HepG2 (cell line): Measurements from ENCODE around the gene PMFBP1. TPM values are rescaled to one million over a fixed set of nuclear protein-coding genes. Genes with fewer than 3 reads are reported as not detected.

Experiments used
- ATF6 ChIP-seq: sonication (generic); formaldehyde crosslinking; conservative IDR thresholded peaks from 2 replicates; pipeline ENCODE4 v1.4.0; 2020; ENCODE audit warnings: missing genetic modification reagents
- EP300 ChIP-seq, 3 experiments: sonication (generic) in 1 of 3; formaldehyde crosslinking in 1 of 3; IDR thresholded peaks; 2 replicates each; pipeline versions ENCODE4 v1.5.1 to v1.6.1; 2011 to 2020; ENCODE audit warnings: low read depth in 2 of 3, low read length in 2 of 3, borderline replicate concordance in 1 of 3, improper control_type of control experiment in 1 of 3, mild to moderate bottlenecking in 1 of 3, missing genetic modification reagents in 1 of 3, moderate library complexity in 1 of 3
- NCOA5 ChIP-seq: sonication (generic); formaldehyde crosslinking; IDR thresholded peaks from 2 replicates; pipeline ENCODE4 v1.4.0; 2020; ENCODE audit warnings: missing genetic modification reagents
- NR2F1 ChIP-seq, 2 experiments: fragments of 450-650 bp in 1 of 2; formaldehyde crosslinking in 1 of 2; IDR thresholded peaks; 2 replicates each; pipeline versions ENCODE4 v1.5.0 to v1.6.1; 2016 to 2020; ENCODE audit warnings: mild to moderate bottlenecking in 1 of 2, missing compliant biosample characterization in 1 of 2, missing genetic modification reagents in 1 of 2, moderate library complexity in 1 of 2
- PTBP1 ChIP-seq: fragments of 200-400 bp; formaldehyde crosslinking; IDR thresholded peaks from 2 replicates; pipeline ENCODE4 v1.6.1; 2018; ENCODE audit warnings: low read length, low read depth; ENCODE audit not compliant: poor library complexity, severe bottlenecking
- RERE ChIP-seq: IDR thresholded peaks from 2 replicates; pipeline ENCODE4 v1.6.1; 2016; ENCODE audit warnings: low read depth, missing genetic modification reagents, missing compliant biosample characterization
- RFXAP ChIP-seq: sonication (generic); formaldehyde crosslinking; IDR thresholded peaks from 2 replicates; pipeline ENCODE4 v1.4.0; 2020; ENCODE audit warnings: missing genetic modification reagents, borderline replicate concordance
- SMAD1 ChIP-seq: sonication (generic); formaldehyde crosslinking; IDR thresholded peaks from 2 replicates; pipeline ENCODE4 v1.4.0; 2020; ENCODE audit warnings: missing genetic modification reagents, low read depth, mild to moderate bottlenecking, borderline replicate concordance
- ZFY ChIP-seq: sonication (generic); formaldehyde crosslinking; IDR thresholded peaks from 2 replicates; pipeline ENCODE4 v1.4.0; 2020; ENCODE audit warnings: missing genetic modification reagents
- ZNF766 ChIP-seq: sonication (generic); formaldehyde crosslinking; IDR thresholded peaks from 2 replicates; pipeline ENCODE4 v1.5.0; 2020; ENCODE audit warnings: missing genetic modification reagents, borderline replicate concordance
- ZNF781 ChIP-seq: sonication (generic); formaldehyde crosslinking; IDR thresholded peaks from 2 replicates; pipeline ENCODE4 v1.5.1; 2020; ENCODE audit warnings: borderline replicate concordance, mild to moderate bottlenecking, missing genetic modification reagents; ENCODE audit errors: not compliant biosample characterization
- polyA plus RNA-seq, 8 experiments: library from polyadenylated mRNA; depleted of rRNA in 3 of 8; stranded (reverse) in 7 of 8; unstranded in 1 of 8; fragments of >200 nt; fragmentation: Illumina TruSeq in 4 of 8; extraction: Trizol in 4 of 8; gene quantifications; 2 replicates each; pipeline versions ENCODE4 v1.2.1 to v1.2.3, GENCODE V29; 2011 to 2016; ENCODE audit warnings: low read depth in 4 of 8, missing spikeins in 1 of 8, mixed read lengths in 1 of 8; ENCODE audit not compliant: insufficient read depth in 1 of 8
- total RNA-seq, 5 experiments: library from RNA; depleted of rRNA; stranded (reverse); fragments of >200 nt; fragmentation: Illumina TruSeq; extraction: Trizol; gene quantifications; 2 replicates each; pipeline ENCODE4 v1.2.3, GENCODE V29; 2016; ENCODE audit warnings: low read depth in 1 of 5
- TF ChIP-seq, protein P1 (sequence below): sonication (generic); formaldehyde crosslinking; IDR thresholded peaks from 2 replicates; pipeline ENCODE4 v1.4.0; 2020; ENCODE audit warnings: mild to moderate bottlenecking, missing genetic modification reagents
- TF ChIP-seq, protein P2 (sequence below): sonication (generic); formaldehyde crosslinking; IDR thresholded peaks from 2 replicates; pipeline ENCODE4 v1.5.0; 2020; ENCODE audit warnings: mild to moderate bottlenecking, missing genetic modification reagents

PMFBP1 gene
- total and polyA plus RNA-seq, 2 of the 13 experiments (the other 11 are each of a cell fraction or from before 2014, with no cell fraction given), result 1.9 to 3.8 TPM

DNA sequence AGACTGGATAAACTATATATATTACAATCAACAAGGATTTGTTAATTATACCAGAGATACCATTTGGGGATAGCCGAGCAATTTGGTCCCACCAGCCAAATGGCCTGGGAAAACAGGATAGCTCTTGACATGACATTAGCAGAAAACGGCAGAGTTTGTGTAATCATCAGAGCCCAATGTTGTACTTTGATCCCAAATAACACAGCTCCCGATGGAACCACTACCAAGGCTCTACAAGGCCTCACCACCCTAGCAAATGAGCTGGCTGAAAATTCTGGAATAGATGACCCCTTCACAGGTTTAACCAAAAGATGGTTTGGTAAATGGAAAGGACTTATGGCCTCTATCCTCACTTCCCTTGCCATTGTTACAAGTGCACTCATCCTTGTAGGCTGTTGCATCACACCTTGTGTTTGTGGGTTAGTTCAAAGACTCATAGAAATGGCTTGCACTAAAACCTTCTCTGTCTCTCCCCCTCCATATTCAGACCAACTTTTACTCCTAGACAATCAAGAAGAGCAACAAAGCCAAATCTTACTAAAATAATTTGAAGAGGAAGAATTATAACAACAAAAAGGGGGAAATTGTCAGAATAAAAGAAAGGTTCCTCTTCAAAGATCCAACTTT, 88.1 kb downstream of the PMFBP1 start (continued):
- TF ChIP-seq, protein P1, sequence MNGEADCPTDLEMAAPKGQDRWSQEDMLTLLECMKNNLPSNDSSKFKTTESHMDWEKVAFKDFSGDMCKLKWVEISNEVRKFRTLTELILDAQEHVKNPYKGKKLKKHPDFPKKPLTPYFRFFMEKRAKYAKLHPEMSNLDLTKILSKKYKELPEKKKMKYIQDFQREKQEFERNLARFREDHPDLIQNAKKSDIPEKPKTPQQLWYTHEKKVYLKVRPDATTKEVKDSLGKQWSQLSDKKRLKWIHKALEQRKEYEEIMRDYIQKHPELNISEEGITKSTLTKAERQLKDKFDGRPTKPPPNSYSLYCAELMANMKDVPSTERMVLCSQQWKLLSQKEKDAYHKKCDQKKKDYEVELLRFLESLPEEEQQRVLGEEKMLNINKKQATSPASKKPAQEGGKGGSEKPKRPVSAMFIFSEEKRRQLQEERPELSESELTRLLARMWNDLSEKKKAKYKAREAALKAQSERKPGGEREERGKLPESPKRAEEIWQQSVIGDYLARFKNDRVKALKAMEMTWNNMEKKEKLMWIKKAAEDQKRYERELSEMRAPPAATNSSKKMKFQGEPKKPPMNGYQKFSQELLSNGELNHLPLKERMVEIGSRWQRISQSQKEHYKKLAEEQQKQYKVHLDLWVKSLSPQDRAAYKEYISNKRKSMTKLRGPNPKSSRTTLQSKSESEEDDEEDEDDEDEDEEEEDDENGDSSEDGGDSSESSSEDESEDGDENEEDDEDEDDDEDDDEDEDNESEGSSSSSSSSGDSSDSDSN (CRISPR knock-in tag), result 0 out of 2 replicates have a peak, but pooled peaks have one; percentile 20
- TF ChIP-seq ZFY (CRISPR knock-in tag) (peak; percentile 79), ZNF781 (CRISPR knock-in tag) (no peak), RERE (CRISPR knock-in tag) (no peak), PTBP1 (no peak), RFXAP (CRISPR knock-in tag) (no peak), ZNF766 (CRISPR knock-in tag) (no peak), EP300 (IDR thresholded peaks at IDR 0.05; ENCODE audit: low read depth in 2 of 2, low read length in 2 of 2) (peak in 1 of 2 experiments; percentile 44; a peak in 2 of 4 replicates), EP300 (CRISPR knock-in tag; IDR thresholded peaks at IDR 0.05; ENCODE audit: borderline replicate concordance) (no peak), ATF6 (CRISPR knock-in tag) (no peak), SMAD1 (CRISPR knock-in tag) (no peak), NR2F1 (CRISPR knock-in tag; IDR thresholded peaks at IDR 0.05) (no peak), NCOA5 (CRISPR knock-in tag) (no peak)
- TF ChIP-seq, protein P2, sequence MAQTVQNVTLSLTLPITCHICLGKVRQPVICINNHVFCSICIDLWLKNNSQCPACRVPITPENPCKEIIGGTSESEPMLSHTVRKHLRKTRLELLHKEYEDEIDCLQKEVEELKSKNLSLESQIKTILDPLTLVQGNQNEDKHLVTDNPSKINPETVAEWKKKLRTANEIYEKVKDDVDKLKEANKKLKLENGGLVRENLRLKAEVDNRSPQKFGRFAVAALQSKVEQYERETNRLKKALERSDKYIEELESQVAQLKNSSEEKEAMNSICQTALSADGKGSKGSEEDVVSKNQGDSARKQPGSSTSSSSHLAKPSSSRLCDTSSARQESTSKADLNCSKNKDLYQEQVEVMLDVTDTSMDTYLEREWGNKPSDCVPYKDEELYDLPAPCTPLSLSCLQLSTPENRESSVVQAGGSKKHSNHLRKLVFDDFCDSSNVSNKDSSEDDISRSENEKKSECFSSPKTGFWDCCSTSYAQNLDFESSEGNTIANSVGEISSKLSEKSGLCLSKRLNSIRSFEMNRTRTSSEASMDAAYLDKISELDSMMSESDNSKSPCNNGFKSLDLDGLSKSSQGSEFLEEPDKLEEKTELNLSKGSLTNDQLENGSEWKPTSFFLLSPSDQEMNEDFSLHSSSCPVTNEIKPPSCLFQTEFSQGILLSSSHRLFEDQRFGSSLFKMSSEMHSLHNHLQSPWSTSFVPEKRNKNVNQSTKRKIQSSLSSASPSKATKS (CRISPR knock-in tag), result no peak
